ENCODE data around the gene KHDC3L.

KHDC3L gene

GRCh38 chr6:73349311-73349710 lies 13.1 kb upstream of the KHDC3L start:
- CTCF ChIA-PET, result interaction anchor here (1.3 to 1.7 kb wide), 3 partner anchors 21 to 39 kb away, joined by 4 to 5 read pairs (median 4); no protein-coding TSS in a partner anchor
- no peak for DNase-seq (ENCODE audit: low read depth, low spot score)
- POLR2A ChIA-PET, result no interaction called here
- no peak for TF ChIP-seq CTCF (IDR thresholded peaks at IDR 0.05; ENCODE audit: insufficient read depth, low read length, missing control alignments)
- H3K4me3 ChIP-seq (ENCODE audit: low read depth, low read length), result no peak overlapping the region

GRCh38 chr6:73353636-73354593 lies 8.5 kb upstream of the KHDC3L start, which contains the start of gene DPPA5:
Gene DPPA5 (minus strand): TSS chr6:73354276. CDS start chr6:73354225, 51 bp downstream.
- DNase-seq (ENCODE audit: low read depth, low spot score), result no peak
- CTCF ChIA-PET, result interaction anchor here (0.9 to 1.3 kb wide), 2 partner anchors 36 to 68 kb away, joined by 3 read pairs; no protein-coding TSS in a partner anchor
- POLR2A ChIA-PET, result no interaction called here
- H3K4me3 ChIP-seq (ENCODE audit: low read depth, low read length), result no peak within 1 kb of the TSS
- TF ChIP-seq CTCF (IDR thresholded peaks at IDR 0.05; ENCODE audit: insufficient read depth, low read length, missing control alignments), result no peak

GRCh38 chr6:73362869-73363536 lies 545 bp downstream of the KHDC3L start:
- no peak for DNase-seq (ENCODE audit: low read depth, low spot score)
- CTCF ChIA-PET, result interaction anchor here (1.0 kb wide), 1 partner anchor 25 kb away, joined by 3 read pairs; no protein-coding TSS in a partner anchor
- POLR2A ChIA-PET, result no interaction called here
- no peak overlapping the region for H3K4me3 ChIP-seq (ENCODE audit: low read depth, low read length)
- no peak for TF ChIP-seq CTCF (IDR thresholded peaks at IDR 0.05; ENCODE audit: insufficient read depth, low read length, missing control alignments)

- ChIA-PET CTCF (interaction anchor here (1.0 kb wide), 1 partner anchor 25 kb away, joined by 3 read pairs; no protein-coding TSS in a partner anchor), POLR2A (no interaction called here)
- no peak for TF ChIP-seq CTCF (IDR thresholded peaks at IDR 0.05; ENCODE audit: insufficient read depth, low read length, missing control alignments)
- no peak for DNase-seq (ENCODE audit: low read depth, low spot score)
- no peak overlapping the region for H3K4me3 ChIP-seq (ENCODE audit: low read depth, low read length)
Observed at GRCh38 chr6:73363537-73363875, 1.0 kb downstream of the KHDC3L start.

GRCh38 chr6:73364121-73364520 lies 1.7 kb downstream of the KHDC3L start:
- no peak overlapping the region for H3K4me3 ChIP-seq (ENCODE audit: low read depth, low read length)
- no peak for TF ChIP-seq CTCF (IDR thresholded peaks at IDR 0.05; ENCODE audit: insufficient read depth, low read length, missing control alignments)
- ChIA-PET POLR2A (no interaction called here), CTCF (no interaction called here)
- no peak for DNase-seq (ENCODE audit: low read depth, low spot score)

GRCh38 chr6:73364549-73364948 lies 2.1 kb downstream of the KHDC3L start:
- POLR2A ChIA-PET, result no interaction called here
- CTCF ChIA-PET, result interaction anchor here (2.3 kb wide), 1 partner anchor 12 kb away, joined by 6 read pairs; no protein-coding TSS in a partner anchor

More at GRCh38 chr6:73364549-73364948, 2.1 kb downstream of the KHDC3L start:
- no peak for TF ChIP-seq CTCF (IDR thresholded peaks at IDR 0.05; ENCODE audit: insufficient read depth, low read length, missing control alignments)
- no peak overlapping the region for H3K4me3 ChIP-seq (ENCODE audit: low read depth, low read length)
- DNase-seq (ENCODE audit: low read depth, low spot score), result no peak

Data from AG04449 (cell line).